ENCODE measurements around the gene SBF1.

Gene SBF1

GRCh38 chr22:50507991-50508884 is 33.4 kb upstream of the SBF1 start, which contains the start of gene NCAPH2:
NCAPH2 (plus strand) TSS chr22:50508224; CDS start chr22:50508338, 114 bp downstream.
- peak; percentile 75 for ATAC-seq
- TF ChIP-seq SNAI2 (CRISPR knock-in tag; IDR thresholded peaks at IDR 0.05) = no peak
- no peak for TF ChIP-seq CSDC2 (CRISPR knock-in tag; IDR thresholded peaks at IDR 0.05)
- TF ChIP-seq RARB (CRISPR knock-in tag; IDR thresholded peaks at IDR 0.05) = no peak
- no peak for TF ChIP-seq ISL1 (CRISPR knock-in tag; IDR thresholded peaks at IDR 0.05)
- TF ChIP-seq ZNF565 (CRISPR knock-in tag; conservative IDR thresholded peaks at IDR 0.05; ENCODE audit: low read depth) = no peak
- TF ChIP-seq TCF4 (CRISPR knock-in tag; IDR thresholded peaks at IDR 0.05; ENCODE audit: borderline replicate concordance) = no peak
- TF ChIP-seq, protein P1, sequence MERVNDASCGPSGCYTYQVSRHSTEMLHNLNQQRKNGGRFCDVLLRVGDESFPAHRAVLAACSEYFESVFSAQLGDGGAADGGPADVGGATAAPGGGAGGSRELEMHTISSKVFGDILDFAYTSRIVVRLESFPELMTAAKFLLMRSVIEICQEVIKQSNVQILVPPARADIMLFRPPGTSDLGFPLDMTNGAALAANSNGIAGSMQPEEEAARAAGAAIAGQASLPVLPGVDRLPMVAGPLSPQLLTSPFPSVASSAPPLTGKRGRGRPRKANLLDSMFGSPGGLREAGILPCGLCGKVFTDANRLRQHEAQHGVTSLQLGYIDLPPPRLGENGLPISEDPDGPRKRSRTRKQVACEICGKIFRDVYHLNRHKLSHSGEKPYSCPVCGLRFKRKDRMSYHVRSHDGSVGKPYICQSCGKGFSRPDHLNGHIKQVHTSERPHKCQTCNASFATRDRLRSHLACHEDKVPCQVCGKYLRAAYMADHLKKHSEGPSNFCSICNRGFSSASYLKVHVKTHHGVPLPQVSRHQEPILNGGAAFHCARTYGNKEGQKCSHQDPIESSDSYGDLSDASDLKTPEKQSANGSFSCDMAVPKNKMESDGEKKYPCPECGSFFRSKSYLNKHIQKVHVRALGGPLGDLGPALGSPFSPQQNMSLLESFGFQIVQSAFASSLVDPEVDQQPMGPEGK (CRISPR knock-in tag; IDR thresholded peaks at IDR 0.05; ENCODE audit: borderline replicate concordance) = no peak
- no peak for TF ChIP-seq POU6F1 (CRISPR knock-in tag; IDR thresholded peaks at IDR 0.05; ENCODE audit: borderline replicate concordance, low read depth)
- no peak for TF ChIP-seq TOX (CRISPR knock-in tag; IDR thresholded peaks at IDR 0.05; ENCODE audit: borderline replicate concordance)
- TF ChIP-seq, protein P2, sequence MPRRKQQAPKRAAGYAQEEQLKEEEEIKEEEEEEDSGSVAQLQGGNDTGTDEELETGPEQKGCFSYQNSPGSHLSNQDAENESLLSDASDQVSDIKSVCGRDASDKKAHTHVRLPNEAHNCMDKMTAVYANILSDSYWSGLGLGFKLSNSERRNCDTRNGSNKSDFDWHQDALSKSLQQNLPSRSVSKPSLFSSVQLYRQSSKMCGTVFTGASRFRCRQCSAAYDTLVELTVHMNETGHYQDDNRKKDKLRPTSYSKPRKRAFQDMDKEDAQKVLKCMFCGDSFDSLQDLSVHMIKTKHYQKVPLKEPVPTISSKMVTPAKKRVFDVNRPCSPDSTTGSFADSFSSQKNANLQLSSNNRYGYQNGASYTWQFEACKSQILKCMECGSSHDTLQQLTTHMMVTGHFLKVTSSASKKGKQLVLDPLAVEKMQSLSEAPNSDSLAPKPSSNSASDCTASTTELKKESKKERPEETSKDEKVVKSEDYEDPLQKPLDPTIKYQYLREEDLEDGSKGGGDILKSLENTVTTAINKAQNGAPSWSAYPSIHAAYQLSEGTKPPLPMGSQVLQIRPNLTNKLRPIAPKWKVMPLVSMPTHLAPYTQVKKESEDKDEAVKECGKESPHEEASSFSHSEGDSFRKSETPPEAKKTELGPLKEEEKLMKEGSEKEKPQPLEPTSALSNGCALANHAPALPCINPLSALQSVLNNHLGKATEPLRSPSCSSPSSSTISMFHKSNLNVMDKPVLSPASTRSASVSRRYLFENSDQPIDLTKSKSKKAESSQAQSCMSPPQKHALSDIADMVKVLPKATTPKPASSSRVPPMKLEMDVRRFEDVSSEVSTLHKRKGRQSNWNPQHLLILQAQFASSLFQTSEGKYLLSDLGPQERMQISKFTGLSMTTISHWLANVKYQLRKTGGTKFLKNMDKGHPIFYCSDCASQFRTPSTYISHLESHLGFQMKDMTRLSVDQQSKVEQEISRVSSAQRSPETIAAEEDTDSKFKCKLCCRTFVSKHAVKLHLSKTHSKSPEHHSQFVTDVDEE (CRISPR knock-in tag; IDR thresholded peaks at IDR 0.05) = no peak
- no peak for TF ChIP-seq OSR1 (CRISPR knock-in tag; IDR thresholded peaks at IDR 0.05)
- TF ChIP-seq ZNF8 (CRISPR knock-in tag; IDR thresholded peaks at IDR 0.05) = no peak

- peak; percentile 89 for ATAC-seq
- TF ChIP-seq GLIS3 (CRISPR knock-in tag; IDR thresholded peaks at IDR 0.05) (no peak), ZFP30 (CRISPR knock-in tag; IDR thresholded peaks at IDR 0.05) (no peak), BACH2 (CRISPR knock-in tag; IDR thresholded peaks at IDR 0.05; ENCODE audit: borderline replicate concordance) (no peak), TOX (CRISPR knock-in tag; IDR thresholded peaks at IDR 0.05; ENCODE audit: borderline replicate concordance) (no peak), ESRRG (CRISPR knock-in tag; IDR thresholded peaks at IDR 0.05) (no peak), ZNF8 (CRISPR knock-in tag; IDR thresholded peaks at IDR 0.05) (no peak), ZNF565 (CRISPR knock-in tag; conservative IDR thresholded peaks at IDR 0.05; ENCODE audit: low read depth) (no peak), PPARA (CRISPR knock-in tag; IDR thresholded peaks at IDR 0.05; ENCODE audit: borderline replicate concordance) (no peak), TCF4 (CRISPR knock-in tag; IDR thresholded peaks at IDR 0.05; ENCODE audit: borderline replicate concordance) (no peak), CSDC2 (CRISPR knock-in tag; IDR thresholded peaks at IDR 0.05) (no peak), POU6F1 (CRISPR knock-in tag; IDR thresholded peaks at IDR 0.05; ENCODE audit: borderline replicate concordance, low read depth) (no peak), RARB (CRISPR knock-in tag; IDR thresholded peaks at IDR 0.05) (no peak)
- TF ChIP-seq, protein P1 (CRISPR knock-in tag; IDR thresholded peaks at IDR 0.05; ENCODE audit: borderline replicate concordance) = no peak
These were observed 32.7 kb upstream of the SBF1 start, which contains the start of gene LMF2 for GRCh38 chr22:50507421-50507990. LMF2 (minus strand) TSS chr22:50507702; CDS start chr22:50507675, 27 bp downstream.

All from SK-N-SH treated with all-trans-retinoic acid at 6 μM for 48 hours (cell line).